ENCODE results near the gene BCAS3.
"Not testable (repeated sequence)": the region's sequence is repeated elsewhere in the genome, so short reads cannot be mapped to it uniquely, and the experiment has no call there.

The BCAS3 gene

GRCh38 chr17:61354895-61355874 is 677.5 kb downstream of the BCAS3 start:
- no peak for DNase-seq

- not testable (repeated sequence) for DNase-seq
Observed at GRCh38 chr17:61357061-61357460, 679.4 kb downstream of the BCAS3 start.

GRCh38 chr17:61359513-61359912 is 681.9 kb downstream of the BCAS3 start:
- DNase-seq = not testable (repeated sequence)

- no peak for DNase-seq
Observed at GRCh38 chr17:61360318-61360943, 682.8 kb downstream of the BCAS3 start.

GRCh38 chr17:61361084-61361483 is 683.4 kb downstream of the BCAS3 start:
- no peak for DNase-seq

GRCh38 chr17:61362396-61362795 is 684.7 kb downstream of the BCAS3 start:
- DNase-seq = no peak

GRCh38 chr17:61362852-61363600 is 685.4 kb downstream of the BCAS3 start:
- DNase-seq = no peak

GRCh38 chr17:61363601-61364462 is 686.2 kb downstream of the BCAS3 start:
- no peak for DNase-seq

- DNase-seq = no peak
Observed at GRCh38 chr17:61364463-61364846, 686.8 kb downstream of the BCAS3 start.

GRCh38 chr17:61366076-61366714 is 688.5 kb downstream of the BCAS3 start:
- no peak for DNase-seq

GRCh38 chr17:61366715-61367413 is 689.2 kb downstream of the BCAS3 start:
- no peak for DNase-seq

GRCh38 chr17:61368049-61368831 is 690.6 kb downstream of the BCAS3 start:
- DNase-seq = no peak

- no peak for DNase-seq
Observed at GRCh38 chr17:61368832-61369450, 691.3 kb downstream of the BCAS3 start.

- no peak for DNase-seq
Observed at GRCh38 chr17:61369751-61370150, 692.1 kb downstream of the BCAS3 start.

- DNase-seq = no peak
Observed at GRCh38 chr17:61371179-61371578, 693.5 kb downstream of the BCAS3 start.

- DNase-seq = no peak
Observed at GRCh38 chr17:61371606-61372005, 694.0 kb downstream of the BCAS3 start.

GRCh38 chr17:61372436-61372835 is 694.8 kb downstream of the BCAS3 start:
- DNase-seq = no peak

GRCh38 chr17:61376931-61377838 is 699.5 kb downstream of the BCAS3 start:
- DNase-seq = no peak
